GM19397 (cell line): ENCODE measurements around the gene PIM1.
"Not testable (repeated sequence)": the region's sequence is repeated elsewhere in the genome, so short reads cannot be mapped to it uniquely, and the experiment has no call there.

ENCODE experiments used
- ATAC-seq: cut with Tn5 transposase; IDR thresholded peaks from one replicate; pipeline ENCODE4 v1.9.1; 2021; ENCODE audit warnings: mild to moderate bottlenecking, moderate library complexity; ENCODE audit not compliant: unreplicated experiment

The PIM1 gene

GRCh38 chr6:37170273-37171200, 585 bp downstream of the PIM1 start:
- peak; percentile 30 for ATAC-seq

- ATAC-seq, result no peak
Observed at GRCh38 chr6:37171201-37171969, 1.4 kb downstream of the PIM1 start.

GRCh38 chr6:37171970-37172812, 2.2 kb downstream of the PIM1 start:
- no peak for ATAC-seq

- ATAC-seq, result no peak
Observed at GRCh38 chr6:37172912-37173492, 3.0 kb downstream of the PIM1 start.

GRCh38 chr6:37173493-37174195, 3.7 kb downstream of the PIM1 start:
- no peak for ATAC-seq

GRCh38 chr6:37174196-37174514, 4.2 kb downstream of the PIM1 start:
- ATAC-seq, result no peak

GRCh38 chr6:37174515-37175331, 4.8 kb downstream of the PIM1 start:
- no peak for ATAC-seq

GRCh38 chr6:37175332-37176267, 5.6 kb downstream of the PIM1 start:
- ATAC-seq, result no peak

- no peak for ATAC-seq
Observed at GRCh38 chr6:37176268-37177076, 6.5 kb downstream of the PIM1 start.

- ATAC-seq, result no peak
Observed at GRCh38 chr6:37177077-37177934, 7.4 kb downstream of the PIM1 start.

GRCh38 chr6:37177935-37178517, 8.1 kb downstream of the PIM1 start:
- no peak for ATAC-seq

- ATAC-seq, result no peak
Observed at GRCh38 chr6:37180075-37180474, 10.1 kb downstream of the PIM1 start.

GRCh38 chr6:37180610-37181009, 10.7 kb downstream of the PIM1 start:
- ATAC-seq, result not testable (repeated sequence)

GRCh38 chr6:37182736-37183590, 13.0 kb downstream of the PIM1 start:
- ATAC-seq, result no peak
